ENCODE measurements around the gene USP17L19. TPM values are rescaled to one million over a fixed set of nuclear protein-coding genes. Genes with fewer than 3 reads are reported as not detected.
"Not testable (repeated sequence)": the region's sequence is repeated elsewhere in the genome, so short reads cannot be mapped to it uniquely, and the experiment has no call there.

Gene USP17L19
- total RNA-seq, 1 experiment from 2014 or later = not detected

- not testable (repeated sequence) for H3K4me2 ChIP-seq (ENCODE audit: insufficient read depth, insufficient read length, low read length); H3K9me3 Mint-ChIP-seq; H3K56ac ChIP-seq (ENCODE audit: insufficient read length, low read depth, low read length); H3K4ac ChIP-seq (ENCODE audit: low read depth, low read length); H4K20me1 ChIP-seq (ENCODE audit: control insufficient read depth, insufficient read depth, insufficient read length); H3K79me1 ChIP-seq (ENCODE audit: insufficient read depth, low read depth, low read length, poor library complexity, severe bottlenecking); H3K23ac ChIP-seq (ENCODE audit: insufficient read length, low read depth, low read length); H3K4me1 ChIP-seq (ENCODE audit: insufficient read depth, low read length); H3K27me3 ChIP-seq (ENCODE audit: insufficient read depth, low read length); H3K79me2 ChIP-seq (ENCODE audit: insufficient read depth, low read length); H3K18ac ChIP-seq (ENCODE audit: insufficient read length, low read depth, low read length); H3K9me3 ChIP-seq (ENCODE audit: control insufficient read depth, low read depth, low read length); H3K4me3 Mint-ChIP-seq; H3K27ac Mint-ChIP-seq; H2BK12ac ChIP-seq (ENCODE audit: insufficient read length, low read depth, low read length); H4K91ac ChIP-seq (ENCODE audit: insufficient read length, low read depth, low read length); H2BK120ac ChIP-seq (ENCODE audit: low read depth, low read length, poor library complexity, severe bottlenecking); DNase-seq; H2BK5ac ChIP-seq (ENCODE audit: insufficient read length, low read length); H3K27ac ChIP-seq (ENCODE audit: insufficient read length, low read depth, low read length); H2AFZ ChIP-seq (ENCODE audit: low read length); H2BK15ac ChIP-seq (ENCODE audit: low read depth, low read length); H2BK20ac ChIP-seq (ENCODE audit: low read depth, low read length, poor library complexity, severe bottlenecking); H3K4me1 Mint-ChIP-seq; H3T11ph ChIP-seq (ENCODE audit: low read length); H3K36me3 Mint-ChIP-seq (ENCODE audit: insufficient read depth in 1 of 3, low read depth in 3 of 3); H3K14ac ChIP-seq (ENCODE audit: insufficient read depth, low read length); H3K23me2 ChIP-seq (ENCODE audit: insufficient read length, low read depth, low read length, poor library complexity, severe bottlenecking); H4K5ac ChIP-seq (ENCODE audit: insufficient read length, low read depth, low read length); H2AK5ac ChIP-seq (ENCODE audit: insufficient read length, low read length); H4K8ac ChIP-seq (replicated peaks; ENCODE audit: insufficient read length, low read depth, low read length); H3K27me3 Mint-ChIP-seq (ENCODE audit: low read depth); H3K9ac ChIP-seq (ENCODE audit: extremely low read depth, insufficient read length, low read length)
- WGBS (ENCODE audit: extremely low coverage, insufficient read length, low lambda C conversion rate) = no CpG with 5 or more reads among the region's 13 CpGs
Measured at GRCh38 chr4:9262572-9262971, 9.4 kb downstream of the USP17L19 start, which contains the start of gene USP17L21. USP17L21 (plus strand) TSS chr4:9262872; CDS start chr4:9262872, 0 bp downstream.

GRCh38 chr4:9267319-9267718 lies 14.1 kb downstream of the USP17L19 start, which contains the start of gene USP17L22:
USP17L22 (plus strand) TSS chr4:9267619; CDS start chr4:9267619, 0 bp downstream.
- H2BK120ac ChIP-seq (ENCODE audit: low read depth, low read length, poor library complexity, severe bottlenecking); H2BK12ac ChIP-seq (ENCODE audit: insufficient read length, low read depth, low read length); H4K20me1 ChIP-seq (ENCODE audit: control insufficient read depth, insufficient read depth, insufficient read length); H3K36me3 Mint-ChIP-seq (ENCODE audit: insufficient read depth in 1 of 3, low read depth in 3 of 3); H2BK5ac ChIP-seq (ENCODE audit: insufficient read length, low read length); H2AFZ ChIP-seq (ENCODE audit: low read length); H4K91ac ChIP-seq (ENCODE audit: insufficient read length, low read depth, low read length); H2BK15ac ChIP-seq (ENCODE audit: low read depth, low read length); H3K27ac Mint-ChIP-seq; H3K23me2 ChIP-seq (ENCODE audit: insufficient read length, low read depth, low read length, poor library complexity, severe bottlenecking); H3K79me2 ChIP-seq (ENCODE audit: insufficient read depth, low read length); H3K9ac ChIP-seq (ENCODE audit: extremely low read depth, insufficient read length, low read length); H3K79me1 ChIP-seq (ENCODE audit: insufficient read depth, low read depth, low read length, poor library complexity, severe bottlenecking); H3K18ac ChIP-seq (ENCODE audit: insufficient read length, low read depth, low read length); H3K27me3 Mint-ChIP-seq (ENCODE audit: low read depth); DNase-seq; H3K4me1 ChIP-seq (ENCODE audit: insufficient read depth, low read length); H3K14ac ChIP-seq (ENCODE audit: insufficient read depth, low read length); H3K4ac ChIP-seq (ENCODE audit: low read depth, low read length); H3K23ac ChIP-seq (ENCODE audit: insufficient read length, low read depth, low read length); H4K5ac ChIP-seq (ENCODE audit: insufficient read length, low read depth, low read length); H2BK20ac ChIP-seq (ENCODE audit: low read depth, low read length, poor library complexity, severe bottlenecking); H3K9me3 Mint-ChIP-seq; H3K4me1 Mint-ChIP-seq; H3K4me3 Mint-ChIP-seq; H3K27me3 ChIP-seq (ENCODE audit: insufficient read depth, low read length); H3K4me2 ChIP-seq (ENCODE audit: insufficient read depth, insufficient read length, low read length); H3K27ac ChIP-seq (ENCODE audit: insufficient read length, low read depth, low read length); H3K9me3 ChIP-seq (ENCODE audit: control insufficient read depth, low read depth, low read length); H3K56ac ChIP-seq (ENCODE audit: insufficient read length, low read depth, low read length); H2AK5ac ChIP-seq (ENCODE audit: insufficient read length, low read length); H3T11ph ChIP-seq (ENCODE audit: low read length); H4K8ac ChIP-seq (replicated peaks; ENCODE audit: insufficient read length, low read depth, low read length): not testable (repeated sequence)
- no CpG with 5 or more reads among the region's 15 CpGs for WGBS (ENCODE audit: extremely low coverage, insufficient read length, low lambda C conversion rate)
